IPS DF 6.9 (cell line): Measurements from ENCODE around the gene KIF14.
A peak's percentile ranks its signal among the peaks of the same experiment; 100 is the strongest.
"Not testable (repeated sequence)": the region's sequence is repeated elsewhere in the genome, so short reads cannot be mapped to it uniquely, and the experiment has no call there.

ENCODE experiments used
- DNase-seq: peaks from one replicate; pipeline ENCODE4 v3.0.0-alpha.2; 2013; ENCODE audit warnings: low read depth, low spot score
- H3K27ac ChIP-seq: one replicate; pipeline ENCODE4 v1.5.1; 2013; ENCODE audit warnings: low read length, control low read depth
- H3K27me3 ChIP-seq: 2 replicates; pipeline ENCODE4 v1.6.1; 2013; ENCODE audit warnings: mild to moderate bottlenecking, low read length; ENCODE audit not compliant: control insufficient read depth, insufficient read depth
- H3K36me3 ChIP-seq: 2 replicates; pipeline ENCODE4 v1.6.1; 2013; ENCODE audit warnings: low read length; ENCODE audit not compliant: control insufficient read depth, insufficient read depth
- H3K4me1 ChIP-seq: 2 replicates; pipeline ENCODE4 v1.6.1; 2013; ENCODE audit warnings: low read length; ENCODE audit not compliant: control insufficient read depth, insufficient read depth
- H3K4me3 ChIP-seq: 2 replicates; pipeline ENCODE4 v1.5.1; 2013; ENCODE audit warnings: mild to moderate bottlenecking, low read length
- H3K9me3 ChIP-seq: 2 replicates; pipeline ENCODE4 v1.6.1; 2013; ENCODE audit warnings: low read length, inconsistent platforms; ENCODE audit not compliant: control insufficient read depth, insufficient read depth
- WGBS: extraction: QIAGEN DNeasy Blood & Tissue Kit; methylation state at CpG from one replicate; pipeline ENCODE4 v1.1.7; 2013; ENCODE audit warnings: mixed read lengths, missing lambda C conversion rate; ENCODE audit not compliant: insufficient read length, insufficient coverage; 5-methylcytosine and 5-hydroxymethylcytosine counted together

The KIF14 gene

GRCh38 chr1:200525090-200525987, 95.2 kb downstream of the KIF14 start:
- DNase-seq: no peak
- no CpG with 5 or more reads among the region's 9 CpGs for WGBS
- Histone ChIP-seq H3K27ac (no peak overlapping the region), H3K27me3 (no peaks in the 10 kb centered on the region), H3K4me3 (no peak overlapping the region), H3K4me1 (no peaks in the 10 kb centered on the region; the same call in 1 of the 2 replicates), H3K9me3 (no peaks in the 10 kb centered on the region), H3K36me3 (no peaks in the 10 kb centered on the region)

DNA sequence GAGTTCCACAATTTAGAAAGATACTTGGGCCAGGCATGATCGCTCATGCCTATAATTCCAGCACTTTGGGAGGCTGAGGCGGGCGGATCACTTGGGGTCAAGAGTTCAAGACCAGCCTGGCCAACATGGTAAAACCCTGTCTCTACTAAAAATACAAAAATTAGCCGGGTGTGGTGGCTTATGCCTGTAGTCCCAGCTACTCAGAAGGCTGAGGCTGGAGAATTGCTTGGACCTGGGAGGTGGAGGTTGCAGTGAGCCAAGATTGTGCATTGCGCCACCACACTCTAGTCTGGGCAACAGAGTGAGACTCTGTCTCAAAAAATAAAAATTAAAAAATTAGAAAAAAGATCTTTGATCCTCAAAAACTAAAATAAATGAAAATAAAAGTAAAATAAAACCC, 96.0 kb downstream of the KIF14 start:
- not testable (repeated sequence) for H3K36me3 ChIP-seq, DNase-seq, H3K27ac ChIP-seq, H3K9me3 ChIP-seq, H3K27me3 ChIP-seq, H3K4me1 ChIP-seq, H3K4me3 ChIP-seq
- no CpG with 5 or more reads among the region's 5 CpGs for WGBS

- H3K4me3 ChIP-seq: no peak overlapping the region
- WGBS: no CpG with 5 or more reads among the region's 2 CpGs
- H3K27ac ChIP-seq: no peak overlapping the region
- no peaks in the 10 kb centered on the region; the same call in 1 of the 2 replicates for H3K4me1 ChIP-seq
- H3K9me3 ChIP-seq: no peaks in the 10 kb centered on the region
- no peaks in the 10 kb centered on the region for H3K27me3 ChIP-seq
- H3K36me3 ChIP-seq: no peaks in the 10 kb centered on the region
- DNase-seq: no peak
These were observed 96.5 kb downstream of the KIF14 start for GRCh38 chr1:200524092-200524491.

DNA sequence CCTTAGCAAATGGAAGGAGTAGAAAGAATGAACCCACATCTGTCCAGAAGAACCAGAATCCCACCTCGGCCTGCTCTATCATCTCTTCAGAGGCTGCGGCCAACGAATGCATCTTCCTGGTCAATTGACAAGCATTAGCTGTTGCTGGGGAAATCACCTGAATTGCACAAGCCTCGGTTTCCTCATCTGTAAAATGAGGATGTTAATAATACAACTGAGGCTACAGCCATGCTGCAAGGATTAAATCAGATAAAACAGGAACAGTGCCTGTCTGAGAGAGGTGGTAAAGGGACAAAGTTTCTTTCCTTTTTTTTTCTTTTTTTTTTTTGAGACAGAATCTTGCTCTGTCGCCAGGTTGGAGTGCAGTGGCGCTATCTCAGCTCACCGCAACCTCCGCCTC, 99.8 kb downstream of the KIF14 start:
- no peaks in the 10 kb centered on the region for H3K27me3 ChIP-seq
- H3K4me3 ChIP-seq: no peak overlapping the region
- H3K36me3 ChIP-seq: no peaks in the 10 kb centered on the region
- H3K4me1 ChIP-seq: no peaks in the 10 kb centered on the region; the same call in 1 of the 2 replicates
- no peaks in the 10 kb centered on the region for H3K9me3 ChIP-seq
- no peak for DNase-seq
- no CpG with 5 or more reads among the region's 8 CpGs for WGBS
- no peak overlapping the region for H3K27ac ChIP-seq

DNA sequence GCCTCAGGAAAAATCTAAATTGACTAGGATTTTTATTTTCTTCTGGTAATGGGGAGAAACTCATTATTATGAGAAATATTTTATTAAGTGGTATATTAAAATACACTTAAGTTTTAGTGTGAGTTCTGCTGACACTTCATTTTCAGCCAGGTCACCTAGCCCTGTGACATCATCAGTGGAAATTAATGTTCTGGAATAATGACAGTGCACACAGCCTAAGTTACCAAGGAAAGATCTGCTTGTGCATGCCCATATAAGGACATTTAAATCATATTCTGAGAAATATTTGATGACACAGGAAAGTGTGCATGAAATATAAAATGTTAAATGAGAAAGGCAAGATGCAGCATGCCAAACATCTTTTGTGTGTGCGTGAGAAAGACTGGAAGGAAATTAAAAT, 102.0 kb downstream of the KIF14 start:
- H3K9me3 ChIP-seq: no peaks in the 10 kb centered on the region
- H3K4me3 ChIP-seq: no peak overlapping the region
- DNase-seq: no peak
- no peak overlapping the region for H3K27ac ChIP-seq
- H3K27me3 ChIP-seq: no peaks in the 10 kb centered on the region
- H3K4me1 ChIP-seq: no peaks in the 10 kb centered on the region
- H3K36me3 ChIP-seq: no peaks in the 10 kb centered on the region
- no CpG with 5 or more reads among the region's 1 CpG for WGBS

- H3K27me3 ChIP-seq: no peaks in the 10 kb centered on the region
- no peaks in the 10 kb centered on the region for H3K36me3 ChIP-seq
- H3K4me1 ChIP-seq: no peaks in the 10 kb centered on the region
- WGBS: no CpG with 5 or more reads among the region's 3 CpGs
- no peak for DNase-seq
- H3K9me3 ChIP-seq: no peaks in the 10 kb centered on the region
- H3K4me3 ChIP-seq: no peak overlapping the region
- H3K27ac ChIP-seq: no peak overlapping the region
These were observed 108.4 kb downstream of the KIF14 start for GRCh38 chr1:200512191-200512590.

DNA sequence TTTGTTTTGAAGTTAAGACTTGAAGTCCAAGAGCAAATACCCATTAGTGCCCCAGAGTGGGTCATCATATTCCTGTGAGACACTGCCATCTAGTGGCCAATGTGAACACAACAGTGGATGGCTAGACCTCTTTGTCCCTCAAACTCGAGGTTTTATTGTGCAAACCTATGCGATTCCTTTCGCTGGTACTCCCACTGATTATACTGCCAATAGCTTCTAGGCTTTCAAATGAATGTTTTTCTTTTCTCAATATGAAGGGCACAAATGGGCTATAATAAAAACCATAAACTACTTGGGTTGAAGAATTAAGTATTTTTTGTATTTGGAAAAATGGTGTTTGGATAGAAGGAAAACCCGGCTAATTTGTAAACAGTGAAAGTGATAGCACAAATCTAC, 110.3 kb downstream of the KIF14 start:
- Histone ChIP-seq H3K9me3 (no peaks in the 10 kb centered on the region), H3K27ac (no peak overlapping the region), H3K4me1 (no peaks in the 10 kb centered on the region), H3K4me3 (no peak overlapping the region), H3K27me3 (no peaks in the 10 kb centered on the region), H3K36me3 (no peaks in the 10 kb centered on the region)
- DNase-seq: peak; percentile 68
- 100% methylated on average over 1 of the region's 4 CpGs for WGBS

- H3K9me3 ChIP-seq: no peaks in the 10 kb centered on the region
- no peaks in the 10 kb centered on the region for H3K4me1 ChIP-seq
- H3K27ac ChIP-seq: no peak overlapping the region
- no peaks in the 10 kb centered on the region for H3K27me3 ChIP-seq
- DNase-seq: no peak
- H3K36me3 ChIP-seq: no peaks in the 10 kb centered on the region
- no peak overlapping the region for H3K4me3 ChIP-seq
- WGBS: no CpG with 5 or more reads among the region's 12 CpGs
These were observed 114.1 kb downstream of the KIF14 start for GRCh38 chr1:200506471-200506870.

- Histone ChIP-seq H3K4me3 (no peak overlapping the region), H3K9me3 (no peaks in the 10 kb centered on the region), H3K36me3 (no peaks in the 10 kb centered on the region), H3K27me3 (no peaks in the 10 kb centered on the region), H3K27ac (no peak overlapping the region), H3K4me1 (no peaks in the 10 kb centered on the region)
- WGBS: no CpG with 5 or more reads among the region's 1 CpG
- DNase-seq: no peak
These were observed 115.3 kb downstream of the KIF14 start for GRCh38 chr1:200505257-200505656.
